GM18517 (cell line): ENCODE results near the gene TGIF2.
"Not testable (repeated sequence)": the region's sequence is repeated elsewhere in the genome, so short reads cannot be mapped to it uniquely, and the experiment has no call there.

Experiments
- ATAC-seq: cut with Tn5 transposase; IDR thresholded peaks from one replicate; pipeline ENCODE4 v1.9.1; 2021; ENCODE audit warnings: mild to moderate bottlenecking, moderate library complexity; ENCODE audit not compliant: unreplicated experiment

Gene TGIF2

DNA sequence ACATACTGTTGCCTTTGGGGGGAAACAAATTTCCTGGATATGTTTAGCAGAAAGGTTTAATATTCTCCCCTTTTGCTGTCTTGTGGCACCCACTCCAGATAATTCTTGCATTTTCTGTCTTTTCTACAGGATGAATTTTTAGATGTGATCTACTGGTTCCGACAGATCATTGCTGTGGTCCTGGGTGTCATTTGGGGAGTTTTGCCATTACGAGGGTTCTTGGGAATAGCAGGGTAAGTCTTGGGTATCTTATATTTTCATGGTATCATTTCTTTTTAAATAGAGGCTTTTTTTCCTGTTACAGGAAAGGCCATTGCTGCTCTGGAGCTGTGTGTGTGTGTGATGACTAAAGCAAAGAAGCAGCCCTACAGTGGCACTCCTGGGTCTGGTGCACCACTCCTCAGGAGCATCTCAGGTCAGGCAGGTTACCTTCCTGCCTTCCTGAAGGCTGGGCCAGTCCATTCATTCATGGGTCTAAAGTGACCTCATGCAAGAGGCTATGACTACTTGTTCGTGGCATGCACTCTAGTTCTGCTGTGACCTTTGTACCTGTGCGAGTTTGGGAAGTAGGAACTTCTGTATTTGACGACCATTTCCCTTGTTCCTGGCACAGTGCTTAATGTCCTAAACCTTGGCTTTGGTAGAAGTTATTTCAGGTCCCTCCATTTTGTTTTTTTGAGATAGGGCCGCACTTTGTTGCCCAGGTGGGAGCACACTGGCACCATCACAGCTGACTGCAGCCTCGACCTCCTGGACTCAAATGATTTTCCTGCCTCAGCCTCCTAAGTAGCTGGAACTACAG, 34.4 kb downstream of the TGIF2 start:
- no peak for ATAC-seq

DNA sequence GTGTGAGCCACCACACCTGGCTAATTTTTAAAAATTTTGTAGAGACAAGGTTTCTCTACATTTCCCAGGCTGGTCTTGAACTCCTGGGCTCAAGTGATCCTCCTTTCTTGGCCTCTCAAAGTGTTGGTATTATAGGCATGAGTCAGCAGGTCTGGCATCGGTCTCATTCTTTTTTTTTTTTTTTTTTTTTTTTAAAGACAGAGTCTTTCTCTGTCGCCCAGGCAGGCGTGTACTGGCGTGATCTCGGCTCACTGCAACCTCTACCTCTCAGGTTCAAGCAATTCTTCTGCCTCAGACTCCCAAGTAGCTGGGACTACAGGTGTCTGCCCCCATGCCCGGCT, 35.0 kb downstream of the TGIF2 start:
- ATAC-seq = not testable (repeated sequence)

DNA sequence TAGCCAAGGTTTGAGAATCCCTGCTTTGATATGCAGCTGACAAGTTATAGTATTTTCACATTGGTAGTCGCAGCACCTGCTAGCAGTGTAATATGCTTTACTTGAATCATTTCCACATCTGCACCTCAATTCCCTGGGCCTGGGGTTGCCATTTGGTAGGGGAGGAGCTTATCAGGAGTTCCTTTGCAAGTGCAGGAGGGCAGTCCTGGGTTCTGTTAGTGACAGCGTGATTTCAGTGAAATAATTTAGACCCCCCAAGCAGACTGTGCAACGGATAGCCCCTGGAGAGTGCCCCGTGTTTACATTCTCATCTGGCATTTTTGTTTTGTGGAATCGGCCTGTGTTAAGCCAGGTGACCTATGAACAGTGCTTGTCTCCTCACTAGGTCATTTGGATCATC, 38.2 kb downstream of the TGIF2 start:
- no peak for ATAC-seq

DNA sequence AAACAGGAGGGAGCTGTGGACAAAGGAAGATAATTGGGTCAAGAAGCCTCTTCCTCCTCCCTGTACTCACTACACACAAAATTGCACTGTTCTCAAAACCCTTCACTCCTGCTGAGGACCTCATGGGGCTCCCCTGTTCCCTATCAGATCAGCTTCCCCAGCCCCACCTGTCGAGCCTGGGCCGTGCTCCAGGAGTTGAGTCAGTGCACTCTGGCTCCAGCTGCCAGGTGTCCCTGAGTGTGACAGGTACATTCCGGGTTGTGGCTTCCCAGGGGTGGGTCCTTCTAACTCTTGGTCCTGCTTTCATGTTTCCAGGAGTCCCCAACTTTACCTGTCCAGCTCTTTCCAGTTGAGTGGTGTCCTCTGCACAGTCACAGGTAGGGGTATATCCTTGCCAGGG, 40.6 kb downstream of the TGIF2 start:
- ATAC-seq = no peak

DNA sequence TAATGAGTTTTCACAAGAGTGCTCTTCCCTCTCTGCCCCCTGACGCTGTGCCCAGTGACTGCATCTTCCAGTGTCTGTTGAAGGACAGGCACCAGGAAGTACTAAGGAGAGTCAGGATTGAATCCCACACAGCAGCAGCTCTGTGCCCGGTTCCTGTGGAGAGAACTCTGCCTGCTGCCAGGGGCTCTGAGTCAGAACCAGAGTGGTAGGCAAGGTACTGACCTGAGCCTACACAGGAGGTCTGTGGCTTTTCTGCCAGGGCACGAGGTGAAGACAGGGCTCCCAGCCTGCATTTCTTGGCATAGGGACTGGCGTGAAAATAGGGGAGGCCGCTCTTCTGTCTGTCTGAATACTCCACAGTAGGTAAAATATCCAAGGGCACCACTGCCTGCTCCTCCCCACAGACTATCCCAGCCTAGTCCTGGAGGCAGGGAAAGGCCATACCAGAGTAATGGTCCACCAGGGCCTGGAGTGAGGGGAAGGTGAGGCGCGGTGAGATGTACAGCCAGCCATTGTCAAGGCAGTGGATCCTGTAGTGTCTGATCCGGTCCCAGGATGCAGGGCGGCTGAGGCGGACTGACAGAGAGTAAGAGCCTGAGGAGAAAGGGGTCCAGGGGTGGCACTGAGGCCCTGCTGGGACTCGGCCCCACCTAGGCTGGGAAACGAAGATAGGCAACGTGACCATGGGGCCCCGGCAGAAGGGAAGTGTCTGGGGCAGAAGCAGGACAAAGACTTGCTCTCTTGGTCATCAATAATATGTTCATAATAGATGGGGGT, 41.6 kb downstream of the TGIF2 start:
- no peak for ATAC-seq

DNA sequence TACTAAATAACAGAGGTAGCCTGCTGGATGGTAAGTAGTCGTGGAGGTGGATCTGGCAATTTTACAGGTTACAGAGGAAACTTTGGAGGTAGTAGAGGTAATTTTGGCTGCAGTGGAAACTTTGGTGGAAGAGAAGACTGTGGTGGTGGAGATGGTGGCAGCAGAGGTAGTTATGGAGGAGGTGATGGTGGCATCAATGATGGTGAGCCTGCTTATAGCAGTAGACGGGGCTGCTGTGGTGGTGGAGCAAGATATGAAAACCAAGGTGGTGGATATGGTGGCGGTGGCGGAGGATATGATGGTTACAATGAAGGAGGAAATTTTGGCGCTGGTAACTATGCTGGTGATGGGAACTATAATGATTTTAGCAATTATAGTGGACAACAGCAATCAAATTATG, 47.5 kb downstream of the TGIF2 start:
- no peak for ATAC-seq

DNA sequence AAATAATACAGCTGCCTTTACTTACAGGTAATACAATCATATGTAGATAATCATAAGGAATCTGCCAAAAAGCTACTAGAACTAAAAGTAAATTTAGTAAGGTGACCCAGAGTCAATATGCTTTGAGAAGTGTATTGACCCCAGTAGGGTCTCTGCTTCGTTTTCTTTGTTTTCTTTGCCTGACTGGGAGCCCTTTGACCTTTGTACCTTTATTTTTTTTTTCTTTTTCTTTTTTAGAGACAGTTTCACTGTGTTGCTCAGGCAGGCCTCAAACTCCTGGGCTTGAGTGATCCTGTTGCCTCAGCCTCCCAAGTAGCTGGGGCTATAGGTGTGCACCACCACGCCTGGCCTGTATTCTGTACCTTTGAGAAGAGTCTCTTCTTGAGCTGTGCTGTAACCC, 50.0 kb downstream of the TGIF2 start:
- no peak for ATAC-seq

DNA sequence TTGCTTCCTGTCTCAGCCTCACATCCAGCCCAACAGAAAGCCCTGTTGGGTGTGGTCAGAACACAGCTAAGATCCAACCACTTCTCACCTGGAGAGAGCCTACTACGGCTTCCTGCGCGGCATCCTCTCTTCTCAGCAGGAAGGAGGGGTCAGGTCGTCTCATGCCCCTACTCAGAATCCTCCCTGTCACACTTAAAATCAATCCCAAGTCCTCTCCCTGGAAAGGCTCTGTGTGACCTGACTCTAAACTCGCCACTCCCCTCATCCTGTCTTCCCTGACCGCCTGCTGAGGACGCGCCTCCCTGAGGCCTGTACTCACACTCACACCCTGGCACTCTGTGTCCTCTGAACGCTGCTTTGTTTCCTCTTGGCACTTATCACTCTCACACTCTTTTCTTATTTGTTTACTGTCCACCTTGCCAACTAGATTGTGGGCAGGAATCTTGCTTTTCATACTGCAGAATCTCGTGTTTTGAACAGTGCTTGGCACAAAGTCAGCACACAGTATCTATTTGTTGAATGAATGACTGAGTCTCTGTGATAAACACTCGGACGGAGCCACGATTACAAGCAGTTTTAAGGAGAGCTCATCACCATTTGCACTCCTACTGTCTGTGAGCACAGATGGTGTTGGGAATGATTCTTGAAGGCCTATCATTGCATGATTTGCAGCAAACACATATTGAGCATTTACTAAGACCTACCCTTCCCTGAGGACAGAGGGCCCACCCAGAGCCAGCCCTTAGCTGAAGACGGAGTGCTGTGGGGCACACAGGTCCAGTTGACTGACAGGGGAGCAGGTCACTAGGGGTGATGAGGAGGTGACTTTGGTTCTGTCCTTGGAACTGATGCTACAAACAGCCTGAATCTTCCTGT, 50.9 kb downstream of the TGIF2 start:
- ATAC-seq = no peak

DNA sequence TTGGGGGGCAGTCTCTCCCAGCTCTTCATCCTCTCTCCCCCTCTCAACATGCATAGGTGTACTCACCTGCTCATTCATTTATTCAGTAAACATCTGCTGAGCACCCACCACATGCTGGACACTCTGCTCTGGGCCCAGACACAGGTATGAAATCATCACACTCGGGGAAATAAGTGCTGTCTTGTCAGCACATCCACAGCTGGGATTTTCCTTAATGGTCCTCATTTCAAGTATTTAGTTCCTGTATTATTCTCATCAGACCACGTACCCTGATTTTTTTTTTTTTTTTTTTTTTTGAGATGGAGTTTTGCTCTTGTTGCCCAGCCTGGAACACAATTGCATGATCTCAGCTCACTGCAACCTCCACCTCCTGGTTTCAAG, 51.5 kb downstream of the TGIF2 start:
- ATAC-seq = no peak

DNA sequence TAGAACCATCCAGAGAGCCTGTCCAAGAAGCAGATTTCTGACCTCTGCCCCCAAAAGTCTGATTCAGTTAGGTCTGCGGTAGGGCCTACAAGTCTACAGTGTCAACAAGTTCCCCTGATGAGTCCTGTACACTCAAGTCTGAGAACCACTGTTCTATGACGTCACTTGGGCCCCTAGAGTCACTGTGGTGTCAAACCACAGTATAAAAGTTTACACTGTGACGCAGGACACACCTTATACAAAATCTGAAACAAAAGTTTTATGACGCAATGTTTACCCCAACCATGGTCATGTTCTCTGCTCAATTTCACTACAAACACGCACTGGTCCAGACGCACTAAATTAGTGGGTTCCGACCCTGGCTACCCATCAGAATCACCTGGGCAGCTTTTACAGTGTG, 54.7 kb downstream of the TGIF2 start:
- ATAC-seq = no peak

DNA sequence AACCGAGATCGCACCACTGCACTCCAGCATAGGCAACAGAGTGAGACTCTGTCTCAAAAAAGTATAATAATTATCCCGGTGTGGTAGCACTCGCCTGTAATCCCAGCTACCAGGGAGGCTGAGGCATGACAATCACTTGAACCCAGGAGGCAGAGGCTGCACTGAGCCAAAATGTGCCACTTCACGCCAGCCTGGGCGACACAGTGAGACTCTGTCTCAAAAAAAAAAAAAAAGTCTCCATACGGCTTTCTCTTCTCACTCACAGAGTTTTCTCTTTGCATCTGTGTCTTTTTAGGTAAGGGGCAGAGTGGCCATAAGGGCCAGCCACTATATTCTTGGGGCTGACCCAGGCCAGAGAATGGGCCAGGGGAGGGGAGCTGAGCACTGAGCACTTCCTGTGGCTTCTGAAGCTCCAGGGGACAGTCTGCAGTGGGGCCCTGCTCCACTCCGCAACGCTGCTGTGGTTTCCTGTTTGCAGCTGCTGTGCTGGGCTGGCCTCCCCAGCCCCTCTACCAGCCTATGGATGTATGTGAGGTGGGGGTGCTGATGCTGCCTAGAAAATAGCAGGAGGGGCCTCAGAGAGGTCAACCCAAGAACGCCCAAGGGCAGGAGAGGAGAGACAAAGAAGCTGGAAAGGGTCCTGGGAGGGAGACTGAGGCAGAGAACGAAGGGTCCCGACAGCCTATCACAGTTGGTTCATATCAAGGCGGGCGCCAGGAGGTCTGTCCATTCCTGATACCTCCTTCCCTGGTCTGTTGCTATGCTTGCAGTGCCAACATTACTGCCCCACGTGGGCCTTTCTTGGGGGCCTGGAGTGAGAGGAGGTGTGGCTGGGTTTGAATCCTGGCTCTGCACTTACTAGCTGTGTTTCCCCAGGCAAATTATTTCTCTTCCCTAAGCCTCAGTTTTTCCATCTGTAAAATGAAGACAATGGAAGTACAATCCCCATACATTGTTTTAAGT, 56.6 kb downstream of the TGIF2 start:
- no peak for ATAC-seq

DNA sequence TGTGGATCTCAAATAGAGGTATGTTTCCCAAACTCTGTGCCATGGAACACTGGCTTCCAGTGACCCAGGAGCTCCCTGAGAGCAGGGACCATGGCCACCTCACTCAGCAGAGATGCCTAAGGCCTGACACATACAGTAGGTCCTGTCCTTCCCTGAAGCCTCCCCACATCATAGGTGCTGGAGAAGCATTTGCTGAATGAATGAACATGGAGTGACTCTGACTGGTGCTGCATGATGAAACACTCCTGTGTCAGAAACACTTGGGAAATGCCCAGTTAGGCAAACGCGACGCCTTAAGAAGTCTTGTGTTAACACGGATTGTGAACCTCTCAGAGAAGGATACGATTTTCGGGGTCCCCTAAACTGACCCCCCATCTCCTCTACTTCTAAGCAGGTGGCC, 58.2 kb downstream of the TGIF2 start:
- ATAC-seq = no peak

DNA sequence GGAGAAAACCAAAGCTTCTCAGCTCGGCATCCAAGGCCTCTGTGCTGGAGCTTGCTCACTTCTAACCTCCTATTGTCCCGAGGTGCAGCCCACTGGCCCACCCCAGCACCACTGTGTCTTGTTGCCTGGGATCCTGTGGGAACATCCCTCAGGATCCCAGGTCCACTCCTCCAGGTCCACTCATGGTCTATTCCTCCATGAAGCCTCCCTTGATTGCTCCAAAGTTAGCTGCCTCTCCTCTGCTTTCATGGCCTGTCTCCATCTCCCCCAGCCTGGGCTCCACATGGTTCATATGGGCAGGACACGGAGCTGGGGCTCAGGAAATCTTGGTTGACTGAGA, 58.7 kb downstream of the TGIF2 start:
- no peak for ATAC-seq

DNA sequence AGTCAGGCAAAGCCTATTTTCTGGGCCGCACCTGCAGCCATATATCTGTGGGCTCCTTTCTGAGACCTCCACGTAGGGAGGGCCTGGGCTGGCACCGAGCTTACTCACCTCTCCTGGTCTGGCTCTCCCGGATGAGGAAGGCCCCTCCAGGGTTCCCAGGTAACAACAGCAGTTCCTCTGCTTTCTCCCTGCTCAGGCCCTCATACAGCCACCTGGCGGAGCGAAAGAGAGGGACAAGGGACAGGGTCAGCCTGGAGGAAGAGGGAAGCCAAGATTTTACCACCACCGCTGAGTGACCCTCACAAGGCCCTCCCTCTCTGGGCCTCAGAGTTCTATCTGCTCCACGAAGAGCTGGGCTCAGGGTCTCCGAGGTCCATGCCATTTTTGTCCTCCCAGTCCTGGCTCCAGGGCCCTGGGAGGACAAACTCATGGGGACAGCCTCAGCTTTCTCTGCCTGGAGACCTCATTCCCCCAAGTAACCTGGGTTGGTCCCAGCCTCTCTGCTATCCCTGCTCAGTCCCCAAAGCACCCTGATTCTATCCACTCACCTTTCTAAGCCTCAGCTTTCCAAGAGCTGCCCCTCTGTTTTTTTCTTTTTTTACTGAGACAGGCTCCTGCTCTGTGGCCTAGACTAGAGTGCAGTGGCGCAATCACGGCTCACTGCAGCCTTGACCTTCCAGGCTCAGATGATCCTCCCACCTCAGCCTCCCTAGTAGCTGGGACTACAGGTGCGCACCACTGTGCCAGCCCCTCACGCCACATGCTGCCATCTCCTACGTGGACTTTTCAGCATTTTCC, 59.3 kb downstream of the TGIF2 start:
- ATAC-seq = no peak

DNA sequence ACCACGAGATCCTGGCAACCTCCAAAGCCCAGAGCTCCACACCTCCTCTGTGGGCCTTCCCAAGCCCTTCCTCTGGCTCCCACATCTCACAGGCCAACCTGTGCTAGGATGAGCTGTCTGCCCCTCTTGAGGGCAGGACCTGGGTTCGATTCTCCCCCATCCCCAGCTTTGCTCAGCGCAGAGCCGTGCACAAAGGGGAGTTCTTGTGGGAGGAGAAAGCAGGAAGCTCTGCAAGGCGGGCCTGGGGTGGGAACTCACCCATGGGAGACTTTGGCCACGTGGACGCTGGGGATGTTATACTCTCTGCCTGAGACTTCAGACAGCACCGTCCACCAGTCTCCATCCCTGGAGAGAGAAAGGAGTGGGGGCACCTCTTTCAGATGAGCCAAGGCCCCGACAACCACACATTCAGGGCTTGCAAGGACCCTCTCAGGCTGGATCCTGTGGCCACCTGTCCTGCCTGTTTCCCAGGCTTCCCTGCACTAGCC, 59.9 kb downstream of the TGIF2 start:
- ATAC-seq = no peak

DNA sequence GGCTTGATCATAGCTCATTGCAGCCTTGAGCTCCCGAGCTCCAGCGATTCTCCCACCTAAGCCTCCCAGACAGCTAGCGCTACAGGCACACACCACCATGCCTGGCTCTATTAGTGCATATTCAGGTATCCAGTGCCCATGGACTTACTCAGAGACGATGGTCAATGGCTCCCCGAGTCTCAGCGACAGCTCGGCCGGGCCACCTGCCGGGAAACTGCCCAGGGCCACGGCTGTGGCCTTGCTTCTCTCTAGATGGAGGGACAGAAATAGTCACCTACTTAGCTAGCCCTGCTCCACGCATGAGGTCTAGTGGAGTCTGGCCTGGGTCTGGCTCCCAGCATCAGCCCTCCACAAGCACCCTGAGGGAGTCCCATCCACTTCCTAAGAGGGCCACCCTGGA, 60.9 kb downstream of the TGIF2 start:
- ATAC-seq = no peak

DNA sequence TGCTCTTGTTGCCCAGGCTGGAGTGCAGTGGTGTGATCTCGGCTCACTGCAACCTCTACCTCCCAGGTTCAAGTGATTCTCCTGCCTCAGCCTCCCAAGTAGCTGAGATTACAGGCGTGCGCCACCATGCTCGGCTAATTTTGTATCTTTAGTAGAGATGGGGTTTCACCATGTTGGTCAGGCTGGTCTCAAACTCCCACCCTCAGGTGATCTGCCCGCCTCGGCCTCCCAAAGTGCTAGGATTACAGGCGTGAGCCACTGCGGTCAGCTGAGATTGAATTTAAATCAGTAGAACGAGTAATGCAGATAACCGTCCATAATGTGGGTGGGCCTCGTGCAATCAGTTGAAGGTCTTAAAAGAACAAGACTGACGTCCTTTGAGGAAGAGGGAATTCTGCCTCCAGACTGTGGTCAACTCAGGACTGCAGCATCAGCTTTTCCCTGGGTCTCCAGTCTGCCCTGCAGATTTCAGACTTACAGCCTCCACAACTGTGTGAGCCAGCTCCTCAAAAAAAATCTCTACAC, 65.5 kb downstream of the TGIF2 start:
- not testable (repeated sequence) for ATAC-seq

DNA sequence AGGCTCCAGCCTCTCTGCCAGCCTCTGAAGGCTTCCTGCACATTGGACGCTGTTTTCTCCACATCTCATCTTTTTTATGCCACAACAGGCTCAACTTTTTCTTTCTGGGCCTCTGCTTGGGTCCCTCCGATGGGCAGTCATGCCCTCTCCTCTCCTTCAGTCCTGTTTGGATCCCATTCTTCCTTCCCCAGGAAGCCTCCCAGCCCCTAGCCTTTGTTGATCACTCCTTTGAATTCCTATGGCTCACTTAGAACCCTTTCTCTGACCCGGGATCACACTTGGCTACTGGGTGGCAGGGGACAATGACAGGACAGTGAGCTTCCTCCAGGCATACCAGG, 68.1 kb downstream of the TGIF2 start:
- no peak for ATAC-seq

DNA sequence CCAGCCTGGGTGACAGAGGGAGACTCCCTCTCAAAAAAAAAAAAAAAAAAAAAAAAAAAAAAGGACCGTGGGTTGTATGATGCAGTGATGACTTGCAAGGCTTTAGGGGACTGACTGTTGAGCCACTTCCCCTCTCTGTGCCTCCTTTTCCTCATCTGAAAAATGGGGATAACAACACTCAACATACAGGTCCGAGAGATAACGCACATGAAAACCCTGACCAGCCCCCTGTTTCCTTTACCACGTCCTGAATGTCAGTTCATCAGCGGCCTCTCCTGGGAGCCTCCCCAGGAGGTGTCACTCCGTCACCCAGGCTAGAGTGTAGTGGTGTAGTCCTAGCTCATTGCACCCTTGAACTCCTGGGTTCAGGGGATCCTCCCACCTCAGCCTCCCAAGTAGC, 68.7 kb downstream of the TGIF2 start:
- ATAC-seq = no peak
